Suprapubic skin (tissue), 4 donors: ENCODE data around the gene ZFYVE1.

Source experiments
- EP300 ChIP-seq: sonication (generic); formaldehyde crosslinking; IDR thresholded peaks from one replicate; pipeline ENCODE4 v1.6.1; 2017; ENCODE audit warnings: antibody characterized with exemption
- POLR2A ChIP-seq, 2 donors: fragments of 450-650 bp; IDR thresholded peaks; one replicate each; pipeline ENCODE4 v1.6.1; 2017; ENCODE audit warnings: antibody characterized with exemption in 2 of 2, mild to moderate bottlenecking in 2 of 2, moderate library complexity in 2 of 2
- POLR2AphosphoS5 ChIP-seq, 3 donors: sonication (generic); formaldehyde crosslinking; IDR thresholded peaks; one replicate each; pipeline ENCODE4 v1.6.1; 2017; ENCODE audit warnings: antibody characterized with exemption in 3 of 3
- TF ChIP-seq, protein P1 (sequence below), 2 donors: fragments of 200-600 bp in 1 of 2; fragments of 450-650 bp in 1 of 2; sonication (generic) in 1 of 2; IDR thresholded peaks; one replicate each; pipeline ENCODE4 v1.5.1; 2016 to 2019; ENCODE audit warnings: antibody characterized with exemption in 2 of 2, mild to moderate bottlenecking in 1 of 2, moderate library complexity in 1 of 2

GRCh38 chr14:72961579-72962335 is 65.1 kb downstream of the ZFYVE1 start:
- TF ChIP-seq, protein P1, sequence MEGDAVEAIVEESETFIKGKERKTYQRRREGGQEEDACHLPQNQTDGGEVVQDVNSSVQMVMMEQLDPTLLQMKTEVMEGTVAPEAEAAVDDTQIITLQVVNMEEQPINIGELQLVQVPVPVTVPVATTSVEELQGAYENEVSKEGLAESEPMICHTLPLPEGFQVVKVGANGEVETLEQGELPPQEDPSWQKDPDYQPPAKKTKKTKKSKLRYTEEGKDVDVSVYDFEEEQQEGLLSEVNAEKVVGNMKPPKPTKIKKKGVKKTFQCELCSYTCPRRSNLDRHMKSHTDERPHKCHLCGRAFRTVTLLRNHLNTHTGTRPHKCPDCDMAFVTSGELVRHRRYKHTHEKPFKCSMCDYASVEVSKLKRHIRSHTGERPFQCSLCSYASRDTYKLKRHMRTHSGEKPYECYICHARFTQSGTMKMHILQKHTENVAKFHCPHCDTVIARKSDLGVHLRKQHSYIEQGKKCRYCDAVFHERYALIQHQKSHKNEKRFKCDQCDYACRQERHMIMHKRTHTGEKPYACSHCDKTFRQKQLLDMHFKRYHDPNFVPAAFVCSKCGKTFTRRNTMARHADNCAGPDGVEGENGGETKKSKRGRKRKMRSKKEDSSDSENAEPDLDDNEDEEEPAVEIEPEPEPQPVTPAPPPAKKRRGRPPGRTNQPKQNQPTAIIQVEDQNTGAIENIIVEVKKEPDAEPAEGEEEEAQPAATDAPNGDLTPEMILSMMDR (IDR thresholded peaks at IDR 0.05), result no peak
- TF ChIP-seq POLR2A (IDR thresholded peaks at IDR 0.05) (no peak), POLR2AphosphoS5 (IDR thresholded peaks at IDR 0.05) (no peak), EP300 (no peak)
